ENCODE measurements around the gene RNF6. TPM values are rescaled to one million over a fixed set of nuclear protein-coding genes. Genes with fewer than 3 reads are reported as not detected.
A peak's percentile ranks its signal among the peaks of the same experiment; 100 is the strongest.

Gene RNF6
- total RNA-seq (40.7 TPM), polyA plus RNA-seq (29.9 TPM)
- long read RNA-seq, donor 1, partial matches to known transcripts = 0 of 1 reads
- long read RNA-seq, donor 1, other reads (novel, unspliced or antisense) = 0 of 1 reads
- long read RNA-seq, donor 2 = 0 reads
- long read RNA-seq, donor 3, transcript RNF6-203 (5 exons, 3,706 nt) = major isoform, 10 of 13 reads
- long read RNA-seq, donor 3, partial matches to known transcripts = 0 of 13 reads
- long read RNA-seq, donor 3, other reads (novel, unspliced or antisense) = 0 of 13 reads
- long read RNA-seq, donor 4, partial matches to known transcripts = 0 of 4 reads
- long read RNA-seq, donor 4, other reads (novel, unspliced or antisense) = 0 of 4 reads
- long read RNA-seq, donor 5, transcript RNF6-203 (5 exons, 3,706 nt) = minor isoform, 7 of 17 reads
- long read RNA-seq, donor 5, transcript RNF6-201 (5 exons, 3,282 nt) = major isoform, 10 of 17 reads
- long read RNA-seq, donor 5, partial matches to known transcripts = 0 of 17 reads
- long read RNA-seq, donor 5, other reads (novel, unspliced or antisense) = 0 of 17 reads
- long read RNA-seq, donor 6, partial matches to known transcripts = 0 of 5 reads
- long read RNA-seq, donor 6, other reads (novel, unspliced or antisense) = 0 of 5 reads
- long read RNA-seq, donor 7, transcript RNF6-201 (5 exons, 3,282 nt) = major isoform, 13 of 23 reads
- long read RNA-seq, donor 7, transcript RNF6-203 (5 exons, 3,706 nt) = minor isoform, 9 of 23 reads
- long read RNA-seq, donor 7, partial matches to known transcripts = 0 of 23 reads
- long read RNA-seq, donor 7, other reads (novel, unspliced or antisense) = 0 of 23 reads
- long read RNA-seq, donor 8, partial matches to known transcripts = 0 of 5 reads
- long read RNA-seq, donor 8, other reads (novel, unspliced or antisense) = 0 of 5 reads
- long read RNA-seq, donor 9, transcript RNF6-203 (5 exons, 3,706 nt) = major isoform, 5 of 8 reads
- long read RNA-seq, donor 9, partial matches to known transcripts = 0 of 8 reads
- long read RNA-seq, donor 9, other reads (novel, unspliced or antisense) = 0 of 8 reads
- long read RNA-seq, donor 10, transcript RNF6-201 (5 exons, 3,282 nt) = major isoform, 5 of 7 reads
- long read RNA-seq, donor 10, partial matches to known transcripts = 0 of 7 reads
- long read RNA-seq, donor 10, other reads (novel, unspliced or antisense) = 0 of 7 reads

DNA sequence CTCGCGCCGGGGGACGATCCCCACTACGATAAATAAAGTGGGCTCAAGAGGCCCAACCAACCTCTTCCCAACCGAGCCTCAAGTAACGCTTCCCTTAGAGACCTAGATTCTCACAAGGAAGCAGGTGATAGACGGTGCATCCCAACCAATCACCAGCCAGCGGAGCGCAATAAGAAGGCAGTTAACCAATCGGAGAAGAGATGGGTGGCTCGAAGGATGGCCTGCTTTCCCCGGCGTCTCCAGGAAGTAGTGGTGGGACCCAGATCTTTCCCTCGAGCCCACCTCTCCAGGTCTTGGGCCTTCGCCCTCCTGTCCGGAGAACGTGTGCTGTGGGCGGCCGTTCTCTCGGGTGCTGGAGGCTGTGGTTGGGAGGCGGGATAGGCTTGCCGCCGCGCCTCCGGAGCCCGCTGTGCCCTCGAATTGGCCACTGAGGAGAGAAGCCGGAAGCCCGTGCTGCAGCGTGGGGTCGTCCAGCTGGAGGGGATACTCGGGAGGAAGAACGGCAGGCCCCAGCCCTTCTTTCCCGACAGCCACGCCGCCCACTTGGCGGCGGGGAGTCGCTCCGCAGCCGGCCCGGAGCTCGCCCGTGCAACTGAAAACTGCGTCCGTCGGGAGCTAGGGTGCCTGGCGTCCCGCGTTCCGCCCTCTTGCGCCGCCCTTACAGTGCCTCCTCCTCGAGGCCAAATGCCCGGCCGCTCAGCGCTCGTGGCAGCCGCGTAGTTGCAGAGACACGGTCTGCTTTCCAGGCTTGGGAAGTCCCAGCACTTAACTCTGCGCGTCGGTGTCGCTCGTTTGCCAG, at the start of gene RNF6:
Gene RNF6 (minus strand): TSS at position 594 of the 799 bp plus-strand sequence. CDS start 2,665 bp downstream, outside the sequence.
- no peaks in the 10 kb centered on the region for H3K9me3 ChIP-seq (ENCODE audit: control insufficient read depth in 2 of 2, insufficient read depth in 1 of 2, low read length in 1 of 2)
- peaks cover 13 to 24% of the 10 kb centered on the region in 2 donors for H3K36me3 ChIP-seq (ENCODE audit: control insufficient read depth in 2 of 2, insufficient read depth in 2 of 2, low read length in 1 of 2)
- WGBS = under 1% methylated on average over 67 of the region's 67 CpGs

DNA sequence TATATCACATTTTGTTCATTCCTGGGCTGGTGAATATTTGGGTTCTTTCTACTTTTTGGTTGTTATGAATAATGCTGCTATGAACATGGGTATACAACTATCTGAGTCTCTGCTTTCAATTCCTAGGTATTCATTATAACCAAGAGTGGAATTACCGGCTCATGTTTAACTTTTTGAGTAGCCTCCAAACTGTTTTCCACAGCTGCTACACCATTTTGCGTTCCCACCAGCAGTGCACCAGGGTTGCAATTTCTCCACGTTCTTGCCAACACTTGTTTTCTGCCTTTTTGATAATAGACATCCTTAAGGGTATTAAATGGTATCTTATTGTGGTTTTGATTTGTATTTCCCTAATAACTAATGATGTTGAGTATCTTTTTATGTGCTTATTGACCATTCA, 48.6 kb upstream of the RNF6 start:
- no peaks in the 10 kb centered on the region for H3K36me3 ChIP-seq (ENCODE audit: control insufficient read depth in 2 of 2, insufficient read depth in 2 of 2, low read length in 1 of 2)
- no peaks in the 10 kb centered on the region for H3K27me3 ChIP-seq (ENCODE audit: control insufficient read depth in 2 of 2, insufficient read depth in 1 of 2, low read length in 1 of 2)
- no peak overlapping the region for H3K4me3 ChIP-seq (ENCODE audit: low read length in 2 of 2)
- H3K9me3 ChIP-seq (ENCODE audit: control insufficient read depth in 2 of 2, insufficient read depth in 1 of 2, low read length in 1 of 2) = no peaks in the 10 kb centered on the region
- WGBS = 97% methylated on average over 3 of the region's 3 CpGs
- no peak overlapping the region for H3K27ac ChIP-seq (ENCODE audit: low read depth in 1 of 2, low read length in 1 of 2)
- H3K4me1 ChIP-seq (ENCODE audit: control insufficient read depth in 2 of 2, insufficient read depth in 2 of 2, low read length in 2 of 2) = no peaks in the 10 kb centered on the region
- no peak for DNase-seq (ENCODE audit: low read depth in 6 of 9, low spot score in 9 of 9)

More for the DNA sequence above, at the start of gene RNF6:
- Histone ChIP-seq H3K27ac (ENCODE audit: low read depth in 1 of 2, low read length in 1 of 2) (peak within 1 kb of the TSS; percentile 97 to 99), H3K4me1 (ENCODE audit: control insufficient read depth in 2 of 2, insufficient read depth in 2 of 2, low read length in 2 of 2) (peaks cover 9 to 10% of the 10 kb centered on the region in 2 donors), H3K4me3 (ENCODE audit: low read length in 2 of 2) (peak within 1 kb of the TSS; percentile 84 to 87), H3K27me3 (ENCODE audit: control insufficient read depth in 2 of 2, insufficient read depth in 1 of 2, low read length in 1 of 2) (no peaks in the 10 kb centered on the region)
- DNase-seq (ENCODE audit: low read depth in 6 of 9, low spot score in 9 of 9) = peak; percentile 89 to 99 (median 94)

DNA sequence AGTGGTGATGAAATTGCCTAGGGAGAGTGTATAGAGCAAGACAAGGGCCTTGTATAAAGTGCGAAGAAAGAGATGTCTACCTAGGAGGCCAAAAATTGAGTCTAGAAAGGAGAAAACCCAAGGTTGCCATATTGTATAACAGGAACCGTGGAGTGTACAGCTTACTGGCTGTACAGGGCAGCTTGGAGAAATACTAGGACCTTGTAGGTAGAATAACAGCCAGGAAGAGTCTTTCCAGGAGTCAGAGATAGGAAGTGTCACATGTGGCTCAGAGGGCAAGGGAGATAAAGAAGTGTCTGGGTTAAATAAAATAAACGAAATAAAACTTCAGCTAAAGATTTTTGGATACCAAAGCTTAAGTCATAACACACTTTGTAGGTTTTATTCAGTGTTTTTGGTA, 44.2 kb upstream of the RNF6 start:
- Histone ChIP-seq H3K4me1 (ENCODE audit: control insufficient read depth in 2 of 2, insufficient read depth in 2 of 2, low read length in 2 of 2) (no peaks in the 10 kb centered on the region), H3K4me3 (ENCODE audit: low read length in 2 of 2) (no peak overlapping the region), H3K36me3 (ENCODE audit: control insufficient read depth in 2 of 2, insufficient read depth in 2 of 2, low read length in 1 of 2) (no peaks in the 10 kb centered on the region), H3K9me3 (ENCODE audit: control insufficient read depth in 2 of 2, insufficient read depth in 1 of 2, low read length in 1 of 2) (no peaks in the 10 kb centered on the region), H3K27me3 (ENCODE audit: control insufficient read depth in 2 of 2, insufficient read depth in 1 of 2, low read length in 1 of 2) (no peaks in the 10 kb centered on the region), H3K27ac (ENCODE audit: low read depth in 1 of 2, low read length in 1 of 2) (no peak overlapping the region)
- DNase-seq (ENCODE audit: low read depth in 6 of 9, low spot score in 9 of 9) = no peak
- WGBS = 94% methylated on average over 3 of the region's 3 CpGs

DNA sequence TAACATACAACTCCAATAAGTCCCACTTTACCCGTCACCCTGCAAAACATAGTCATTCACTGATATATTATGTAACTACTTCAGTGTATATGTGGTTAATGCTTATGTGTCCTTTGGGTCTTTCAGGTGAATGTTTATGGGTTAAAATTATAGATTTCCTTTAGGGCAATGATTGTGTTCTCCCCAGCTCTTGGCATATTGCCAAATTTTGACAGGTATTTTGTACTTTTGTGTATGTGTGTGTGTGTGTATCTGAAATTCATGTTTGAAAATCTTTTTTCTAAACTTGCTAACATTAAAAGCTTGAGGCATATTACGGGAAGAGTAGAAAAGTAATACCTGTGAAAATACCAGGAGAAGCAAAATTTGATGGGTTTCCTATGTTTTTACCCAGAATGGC, 40.0 kb upstream of the RNF6 start:
- H3K36me3 ChIP-seq (ENCODE audit: control insufficient read depth in 2 of 2, insufficient read depth in 2 of 2, low read length in 1 of 2) = no peaks in the 10 kb centered on the region
- no peaks in the 10 kb centered on the region for H3K9me3 ChIP-seq (ENCODE audit: control insufficient read depth in 2 of 2, insufficient read depth in 1 of 2, low read length in 1 of 2)
- H3K27me3 ChIP-seq (ENCODE audit: control insufficient read depth in 2 of 2, insufficient read depth in 1 of 2, low read length in 1 of 2) = no peaks in the 10 kb centered on the region
- H3K4me1 ChIP-seq (ENCODE audit: control insufficient read depth in 2 of 2, insufficient read depth in 2 of 2, low read length in 2 of 2) = no peaks in the 10 kb centered on the region
- no peak overlapping the region for H3K27ac ChIP-seq (ENCODE audit: low read depth in 1 of 2, low read length in 1 of 2)
- no peak for DNase-seq (ENCODE audit: low read depth in 6 of 9, low spot score in 9 of 9)
- H3K4me3 ChIP-seq (ENCODE audit: low read length in 2 of 2) = no peak overlapping the region
- WGBS = 99% methylated on average over 2 of the region's 2 CpGs

DNA sequence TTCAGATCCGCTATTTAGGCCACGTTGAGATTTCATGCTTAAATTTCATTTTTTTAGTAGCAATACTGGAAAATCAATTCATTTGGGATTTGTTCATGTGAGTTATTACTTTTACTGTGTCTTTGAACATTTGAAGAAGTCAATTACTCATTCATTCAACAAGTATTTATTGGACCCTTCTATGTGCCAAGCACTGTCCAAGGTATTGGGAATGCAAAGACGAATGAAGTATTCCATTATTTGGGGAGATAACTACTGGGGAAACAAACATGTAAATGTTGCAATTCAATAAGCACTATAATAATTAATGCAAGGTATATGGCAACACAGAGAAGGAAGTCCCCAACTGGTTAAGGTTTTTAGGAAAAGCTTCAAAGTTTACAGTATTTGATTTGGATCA, 37.5 kb upstream of the RNF6 start:
- no peak overlapping the region for H3K27ac ChIP-seq (ENCODE audit: low read depth in 1 of 2, low read length in 1 of 2)
- H3K4me3 ChIP-seq (ENCODE audit: low read length in 2 of 2) = no peak overlapping the region
- no peaks in the 10 kb centered on the region for H3K36me3 ChIP-seq (ENCODE audit: control insufficient read depth in 2 of 2, insufficient read depth in 2 of 2, low read length in 1 of 2)
- H3K4me1 ChIP-seq (ENCODE audit: control insufficient read depth in 2 of 2, insufficient read depth in 2 of 2, low read length in 2 of 2) = peaks cover 5 to 6% of the 10 kb centered on the region in 2 donors
- H3K9me3 ChIP-seq (ENCODE audit: control insufficient read depth in 2 of 2, insufficient read depth in 1 of 2, low read length in 1 of 2) = no peaks in the 10 kb centered on the region
- no peaks in the 10 kb centered on the region for H3K27me3 ChIP-seq (ENCODE audit: control insufficient read depth in 2 of 2, insufficient read depth in 1 of 2, low read length in 1 of 2)
- no peak for DNase-seq (ENCODE audit: low read depth in 6 of 9, low spot score in 9 of 9)
- WGBS = 96% methylated on average over 3 of the region's 3 CpGs

DNA sequence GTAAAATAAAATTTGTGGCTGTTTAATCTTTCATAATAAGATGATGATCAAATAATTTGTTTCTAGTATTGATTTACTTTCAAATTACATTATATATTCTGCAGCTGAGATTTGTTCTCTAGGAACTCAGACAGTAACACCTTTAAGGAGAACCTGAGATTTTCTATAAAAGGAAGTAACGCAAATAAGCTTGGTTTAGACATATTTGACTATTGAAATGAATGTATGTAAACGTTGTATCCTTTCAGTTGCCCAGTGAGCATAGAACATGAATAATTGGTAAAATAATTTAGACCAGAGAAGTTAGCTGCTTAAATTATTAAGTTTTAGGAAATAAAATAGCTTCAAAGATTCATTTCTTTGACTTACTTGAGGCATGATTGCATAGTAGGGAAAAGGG, 34.9 kb upstream of the RNF6 start:
- H3K27ac ChIP-seq (ENCODE audit: low read depth in 1 of 2, low read length in 1 of 2) = no peak overlapping the region
- 80% methylated on average over 2 of the region's 2 CpGs for WGBS

DNA sequence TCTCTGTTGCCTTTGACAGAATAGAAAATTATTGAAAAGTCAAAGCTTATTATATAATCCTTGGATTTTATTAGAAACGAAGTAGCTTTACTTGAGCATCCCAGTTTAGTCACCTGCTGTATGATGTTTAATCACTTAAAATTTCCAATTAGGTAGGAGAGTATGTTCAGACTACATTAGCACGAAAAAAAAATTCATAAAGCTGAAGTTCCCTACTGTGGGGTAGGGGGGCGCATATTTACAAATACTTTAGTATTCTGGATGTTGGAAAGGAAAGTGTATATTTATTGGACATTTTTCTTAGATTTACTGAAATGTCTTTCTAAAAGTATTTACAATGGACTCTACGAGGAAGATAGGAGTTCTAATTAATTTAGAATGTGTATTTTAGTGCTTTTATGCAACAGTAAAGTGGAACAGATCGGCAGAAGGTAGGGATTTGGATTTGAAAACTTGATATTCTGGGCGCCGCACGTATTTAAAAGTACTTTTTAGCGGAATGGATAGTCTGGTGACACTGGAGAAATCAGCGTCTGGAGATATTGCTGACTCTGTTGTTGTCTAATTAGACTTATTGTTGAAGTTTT, 33.7 kb upstream of the RNF6 start:
- Histone ChIP-seq H3K4me1 (ENCODE audit: control insufficient read depth in 2 of 2, insufficient read depth in 2 of 2, low read length in 2 of 2) (peaks cover 6 to 8% of the 10 kb centered on the region in 2 donors), H3K27me3 (ENCODE audit: control insufficient read depth in 2 of 2, insufficient read depth in 1 of 2, low read length in 1 of 2) (no peaks in the 10 kb centered on the region), H3K4me3 (ENCODE audit: low read length in 2 of 2) (peak overlapping the region in 1 of 2 donors; percentile 85), H3K9me3 (ENCODE audit: control insufficient read depth in 2 of 2, insufficient read depth in 1 of 2, low read length in 1 of 2) (no peaks in the 10 kb centered on the region), H3K36me3 (ENCODE audit: control insufficient read depth in 2 of 2, insufficient read depth in 2 of 2, low read length in 1 of 2) (no peaks in the 10 kb centered on the region), H3K27ac (ENCODE audit: low read depth in 1 of 2, low read length in 1 of 2) (no peak overlapping the region)
- DNase-seq (ENCODE audit: low read depth in 6 of 9, low spot score in 9 of 9) = peak in 3 of 9 donors; percentile 6 to 29 (median 15)
- 72% methylated on average over 10 of the region's 10 CpGs for WGBS

More for the DNA sequence above, 34.9 kb upstream of the RNF6 start:
- Histone ChIP-seq H3K27me3 (ENCODE audit: control insufficient read depth in 2 of 2, insufficient read depth in 1 of 2, low read length in 1 of 2) (no peaks in the 10 kb centered on the region), H3K4me3 (ENCODE audit: low read length in 2 of 2) (no peak overlapping the region), H3K4me1 (ENCODE audit: control insufficient read depth in 2 of 2, insufficient read depth in 2 of 2, low read length in 2 of 2) (peaks cover 6 to 8% of the 10 kb centered on the region in 2 donors), H3K36me3 (ENCODE audit: control insufficient read depth in 2 of 2, insufficient read depth in 2 of 2, low read length in 1 of 2) (no peaks in the 10 kb centered on the region), H3K9me3 (ENCODE audit: control insufficient read depth in 2 of 2, insufficient read depth in 1 of 2, low read length in 1 of 2) (no peaks in the 10 kb centered on the region)
- DNase-seq (ENCODE audit: low read depth in 6 of 9, low spot score in 9 of 9) = no peak

DNA sequence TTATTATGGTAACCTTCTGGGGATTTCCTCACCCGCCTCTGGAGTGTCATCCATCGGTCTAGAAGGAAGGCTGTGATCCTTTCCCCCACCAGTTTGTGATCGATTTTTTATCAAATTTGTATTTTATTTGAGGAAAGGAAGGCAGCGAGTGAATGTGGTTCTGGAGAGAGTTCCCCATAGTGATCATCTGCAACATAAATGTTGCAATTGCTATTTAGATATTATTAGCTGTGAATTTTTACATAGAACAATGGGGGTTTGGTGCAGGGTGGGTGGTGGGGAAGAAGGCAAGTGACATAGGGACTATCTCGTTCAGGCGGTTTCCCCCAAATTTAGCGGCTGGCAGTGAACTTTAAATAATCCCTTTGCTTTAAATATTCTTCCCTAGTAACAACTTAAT, 33.0 kb upstream of the RNF6 start:
- Histone ChIP-seq H3K4me1 (ENCODE audit: control insufficient read depth in 2 of 2, insufficient read depth in 2 of 2, low read length in 2 of 2) (peaks cover 6 to 8% of the 10 kb centered on the region in 2 donors), H3K4me3 (ENCODE audit: low read length in 2 of 2) (peak overlapping the region; percentile 76 to 85), H3K9me3 (ENCODE audit: control insufficient read depth in 2 of 2, insufficient read depth in 1 of 2, low read length in 1 of 2) (no peaks in the 10 kb centered on the region), H3K27ac (ENCODE audit: low read depth in 1 of 2, low read length in 1 of 2) (no peak overlapping the region), H3K27me3 (ENCODE audit: control insufficient read depth in 2 of 2, insufficient read depth in 1 of 2, low read length in 1 of 2) (peaks cover 0 to 2% of the 10 kb centered on the region in 2 donors), H3K36me3 (ENCODE audit: control insufficient read depth in 2 of 2, insufficient read depth in 2 of 2, low read length in 1 of 2) (no peaks in the 10 kb centered on the region)
- DNase-seq (ENCODE audit: low read depth in 6 of 9, low spot score in 9 of 9) = no peak
- 2% methylated on average over 7 of the region's 7 CpGs for WGBS
